SIG-M5 (cell line): Measurements from ENCODE around the gene PER2.
A peak's percentile ranks its signal among the peaks of the same experiment; 100 is the strongest.

ENCODE experiments used
- DNase-seq: peaks from one replicate; lab custom pipeline; 2025; lab: John Stamatoyannopoulos, UW

The PER2 gene

GRCh38 chr2:238247841-238248453, 40.5 kb downstream of the PER2 start:
- DNase-seq: no peak

- no peak for DNase-seq
These were observed 41.2 kb downstream of the PER2 start for GRCh38 chr2:238247002-238247822.

- no peak for DNase-seq
These were observed 44.3 kb downstream of the PER2 start for GRCh38 chr2:238244151-238244550.

GRCh38 chr2:238243496-238244076, 44.8 kb downstream of the PER2 start:
- no peak for DNase-seq

- DNase-seq: no peak
These were observed 45.5 kb downstream of the PER2 start for GRCh38 chr2:238242731-238243495.

- no peak for DNase-seq
These were observed 46.4 kb downstream of the PER2 start for GRCh38 chr2:238241970-238242369.

GRCh38 chr2:238240757-238241711, 47.4 kb downstream of the PER2 start:
- DNase-seq: no peak

- peak; percentile 22 for DNase-seq
These were observed 48.3 kb downstream of the PER2 start, which contains the start of gene HES6 for GRCh38 chr2:238239863-238240756. Gene HES6, minus strand, starts transcription at chr2:238240038. Its CDS starts 133 bp downstream, at chr2:238239905.

GRCh38 chr2:238239543-238239862, 48.9 kb downstream of the PER2 start:
- DNase-seq: no peak

GRCh38 chr2:238238766-238239542, 49.5 kb downstream of the PER2 start:
- DNase-seq: no peak

GRCh38 chr2:238238311-238238765, 50.1 kb downstream of the PER2 start:
- DNase-seq: no peak

- DNase-seq: no peak
These were observed 50.8 kb downstream of the PER2 start for GRCh38 chr2:238237431-238238135.

- no peak for DNase-seq
These were observed 51.8 kb downstream of the PER2 start for GRCh38 chr2:238236571-238236970.

- DNase-seq: no peak
These were observed 52.6 kb downstream of the PER2 start for GRCh38 chr2:238235856-238236255.

GRCh38 chr2:238235331-238235732, 53.1 kb downstream of the PER2 start:
- DNase-seq: no peak

- peak; percentile 36 for DNase-seq
These were observed 54.8 kb downstream of the PER2 start for GRCh38 chr2:238233625-238234024.

- no peak for DNase-seq
These were observed 56.6 kb downstream of the PER2 start for GRCh38 chr2:238231809-238232208.

GRCh38 chr2:238231251-238231793, 57.1 kb downstream of the PER2 start:
- DNase-seq: no peak
